Anterior cingulate cortex (tissue), 58 donors: ENCODE results near the gene BIN1.
A peak's percentile ranks its signal among the peaks of the same experiment; 100 is the strongest.

Source experiments
- DNase-seq, 58 donors: peaks; one replicate each; lab custom pipeline; 2025; lab: John Stamatoyannopoulos, UW

BIN1 gene

GRCh38 chr2:127080226-127080937, 26.6 kb downstream of the BIN1 start:
- DNase-seq = no peak

GRCh38 chr2:127079358-127079920, 27.5 kb downstream of the BIN1 start:
- no peak for DNase-seq

DNA sequence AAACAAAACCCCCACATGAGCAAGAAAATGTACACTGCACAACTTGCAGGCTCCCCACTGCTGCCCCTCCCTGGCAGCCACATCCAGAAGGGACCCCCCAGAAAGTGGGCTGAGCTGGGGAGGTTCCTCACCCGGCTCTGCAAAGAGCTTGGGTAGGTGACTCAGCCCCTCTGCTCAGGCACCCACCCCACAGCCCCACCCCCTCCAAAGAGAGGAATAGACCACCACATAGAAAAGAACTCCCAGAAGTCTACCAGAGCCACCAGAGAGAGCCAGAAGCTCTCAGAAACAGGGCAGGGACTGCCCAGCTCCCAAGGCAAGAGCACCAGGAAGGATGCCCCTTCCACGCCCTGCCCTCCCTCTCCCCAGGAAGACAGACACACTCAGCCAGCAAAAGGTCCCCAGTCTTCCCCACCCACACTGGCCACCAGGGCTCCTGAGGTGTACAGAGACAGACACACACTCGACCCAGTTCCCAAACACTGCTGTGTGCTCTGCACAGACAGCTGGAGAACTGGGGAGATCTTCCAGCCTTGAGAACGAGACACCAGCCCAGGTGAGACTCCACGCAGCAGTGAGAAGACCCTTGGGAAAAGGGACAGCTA, 28.2 kb downstream of the BIN1 start:
- DNase-seq = no peak

DNA sequence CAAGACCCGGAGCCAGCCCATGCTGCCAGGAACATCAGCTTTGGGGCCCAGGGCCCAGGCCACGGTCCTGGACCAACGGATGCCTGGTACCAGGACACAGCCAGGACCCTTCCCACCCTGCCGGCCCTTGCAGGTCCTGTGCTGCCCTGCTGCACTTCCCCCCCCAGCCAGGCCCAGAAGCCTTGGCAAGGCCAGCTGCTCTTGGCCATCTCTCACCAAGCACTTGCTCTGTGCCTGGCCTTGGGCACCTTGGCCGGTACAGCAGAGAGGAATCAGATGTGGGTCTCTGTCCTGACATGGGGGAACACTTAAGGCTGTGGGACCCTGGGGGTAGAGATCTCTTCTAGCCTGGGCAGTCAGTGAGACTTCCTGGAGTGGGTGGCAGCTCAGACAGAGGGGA, 28.9 kb downstream of the BIN1 start:
- DNase-seq = peak in 2 of 58 donors; percentile 20 to 25

DNA sequence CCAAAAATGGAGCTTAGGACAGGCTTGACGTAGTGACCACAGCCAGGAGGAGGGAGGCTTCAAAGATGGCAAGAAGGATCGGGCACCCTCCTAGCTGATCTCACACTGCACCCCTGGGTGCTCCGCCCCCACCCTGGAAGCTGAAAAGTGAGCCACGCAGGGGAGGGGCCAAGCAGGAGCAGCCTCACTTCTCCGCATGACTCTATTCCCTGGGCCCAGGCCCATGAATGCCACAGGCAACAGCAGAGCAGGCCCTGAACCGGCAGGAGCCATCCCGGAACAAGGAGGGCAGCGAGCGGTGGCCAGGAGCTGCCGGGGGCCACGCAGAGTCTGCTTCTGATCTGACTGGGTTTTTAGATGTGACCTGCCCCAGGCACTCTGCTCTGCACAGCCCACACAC, 30.0 kb downstream of the BIN1 start:
- DNase-seq = peak in 3 of 58 donors; percentile 24 to 56 (median 27)

DNA sequence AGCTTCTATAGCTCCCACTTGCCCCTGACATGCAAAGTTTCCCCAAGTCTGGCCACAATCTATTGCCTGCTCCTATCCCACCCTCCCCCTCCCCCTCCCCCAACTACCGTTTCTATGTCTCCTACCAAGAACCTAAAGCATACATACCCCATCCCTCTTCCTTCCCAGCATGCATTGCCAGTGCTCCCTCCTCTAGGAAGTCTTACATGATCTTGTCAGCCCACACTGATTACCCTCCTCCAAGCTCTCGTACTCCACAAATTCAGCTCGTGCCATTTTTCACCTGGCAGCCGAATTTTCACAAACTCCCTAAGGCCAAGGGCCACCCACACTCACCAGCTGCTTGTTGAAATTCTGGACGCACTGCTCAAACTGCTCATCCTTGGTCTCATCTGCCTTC, 30.7 kb downstream of the BIN1 start:
- DNase-seq = peak in 2 of 58 donors; percentile 27 to 46

- no peak for DNase-seq
Observed at GRCh38 chr2:127075821-127076220, 31.1 kb downstream of the BIN1 start.

DNA sequence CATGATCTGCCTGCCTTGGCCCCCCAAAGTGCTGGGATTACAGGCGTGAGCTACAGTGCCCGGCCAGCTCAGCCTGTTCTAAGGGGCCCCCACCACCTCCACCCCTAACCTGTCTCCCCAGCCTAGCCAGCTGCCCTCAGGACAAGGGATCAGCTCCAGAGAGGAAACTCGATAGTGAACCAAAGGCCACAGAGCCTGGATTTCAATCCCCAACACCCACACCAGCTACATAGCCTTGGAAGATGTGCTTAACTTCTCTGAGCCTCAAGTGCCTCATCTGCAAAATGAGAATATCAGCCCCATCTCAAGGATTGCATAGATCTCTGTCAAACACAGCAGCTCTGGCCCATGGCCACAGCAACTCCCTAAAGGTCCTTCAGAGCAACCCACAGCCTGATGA, 32.0 kb downstream of the BIN1 start:
- DNase-seq = no peak

DNA sequence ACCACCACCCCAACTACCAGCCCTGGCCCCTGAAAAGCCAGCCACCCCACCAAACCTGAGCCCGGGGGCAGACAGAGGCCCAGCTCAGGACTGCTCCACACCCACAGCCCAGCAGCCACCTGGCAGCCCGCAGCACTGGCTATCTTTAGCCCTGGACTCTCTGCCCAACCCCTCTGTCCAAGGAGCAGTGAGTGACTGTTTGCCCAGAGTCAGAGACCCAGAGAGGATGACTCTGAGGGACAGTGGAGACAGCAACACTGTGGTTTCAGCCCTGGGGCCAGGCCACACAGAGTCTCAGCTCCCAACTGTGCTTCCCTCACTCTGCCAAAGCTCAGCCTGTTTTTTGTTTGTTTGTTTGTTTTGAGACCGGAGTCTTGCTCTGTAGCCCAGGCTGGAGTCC, 32.6 kb downstream of the BIN1 start:
- peak in 2 of 58 donors; percentile 14 to 39 for DNase-seq

DNA sequence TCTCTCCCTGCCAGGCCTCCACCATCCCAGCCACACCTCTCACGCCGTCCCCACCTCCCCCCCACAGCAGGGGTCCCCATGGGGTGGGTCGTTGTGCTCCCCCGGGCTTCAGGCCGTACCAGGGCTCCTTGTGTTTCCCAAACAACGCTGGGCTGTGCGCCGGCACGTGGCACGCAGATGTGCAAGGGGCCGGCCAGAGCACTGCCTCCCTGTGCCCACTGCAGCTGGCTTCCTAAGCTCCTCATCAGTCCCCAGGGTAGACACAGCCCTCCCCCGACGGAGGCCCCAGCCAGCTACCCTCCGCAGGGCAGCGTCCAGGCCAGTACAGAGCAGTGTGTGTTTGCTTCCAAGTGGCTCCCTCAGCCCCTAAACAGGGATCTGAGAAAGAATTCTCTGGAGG, 34.0 kb downstream of the BIN1 start:
- peak in 56 of 58 donors; percentile 18 to 98 (median 80) for DNase-seq

GRCh38 chr2:127072396-127072795, 34.6 kb downstream of the BIN1 start:
- DNase-seq = no peak

GRCh38 chr2:127071901-127072328, 35.0 kb downstream of the BIN1 start:
- DNase-seq = peak in 5 of 58 donors; percentile 23 to 45 (median 36)

GRCh38 chr2:127070221-127070620, 36.7 kb downstream of the BIN1 start:
- no peak for DNase-seq

DNA sequence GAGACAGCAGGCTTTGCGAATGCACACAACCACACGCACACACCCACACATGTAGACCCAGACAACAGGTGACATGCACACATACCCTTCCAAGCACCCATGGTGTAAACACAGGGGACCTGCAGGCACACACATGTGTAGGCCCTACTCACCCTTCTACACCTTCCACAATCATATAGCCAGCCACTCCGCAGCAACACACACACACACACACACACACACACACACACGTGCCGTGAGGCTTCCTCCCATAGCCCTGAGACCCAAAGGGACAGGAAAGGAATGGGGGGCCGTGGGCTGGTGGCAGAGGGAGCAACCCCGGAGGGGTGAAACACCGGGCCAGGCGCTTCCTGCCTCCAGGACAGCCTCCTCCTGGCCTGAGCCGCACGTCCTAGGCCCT, 37.4 kb downstream of the BIN1 start:
- DNase-seq = no peak

GRCh38 chr2:127069003-127069402, 38.0 kb downstream of the BIN1 start:
- DNase-seq = peak in 2 of 58 donors; percentile 28 to 48

- DNase-seq = no peak
Observed at GRCh38 chr2:127068351-127068741, 38.6 kb downstream of the BIN1 start.

DNA sequence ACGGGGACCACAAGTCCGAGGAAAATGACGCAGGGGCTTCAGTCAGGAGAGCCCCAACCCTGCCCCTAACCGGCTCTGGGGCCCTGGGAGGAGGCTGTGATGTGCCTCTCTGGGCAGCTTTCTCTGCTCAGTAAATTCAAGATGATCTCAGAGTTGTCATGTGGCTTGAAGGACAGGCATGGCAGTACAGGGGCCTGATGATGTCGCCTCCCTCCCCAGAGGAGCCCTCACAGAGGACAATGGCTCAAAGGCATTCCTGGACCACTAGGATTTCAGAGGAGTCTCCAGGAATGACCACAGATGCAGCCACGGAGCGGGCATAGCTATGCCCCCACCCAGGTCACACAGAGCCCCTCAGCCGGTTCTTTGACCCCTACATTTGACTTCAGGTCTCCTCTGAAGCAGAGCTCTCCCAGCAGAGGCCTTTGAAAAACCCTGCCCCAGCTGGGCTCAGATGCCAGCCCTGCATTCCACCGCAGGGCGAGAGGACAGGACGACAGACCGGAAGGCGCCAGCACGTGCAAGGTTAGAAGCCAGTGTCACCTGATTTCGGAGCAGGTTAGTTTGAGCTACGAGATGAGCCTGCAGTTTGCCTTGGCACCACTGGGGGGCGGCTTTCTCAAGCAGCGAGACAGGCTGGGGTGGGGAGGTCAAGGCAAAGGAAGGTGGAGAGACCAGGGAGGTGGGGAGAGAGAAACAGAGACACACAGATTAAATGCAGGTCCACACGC, 39.2 kb downstream of the BIN1 start:
- peak in 49 of 58 donors; percentile 26 to 83 (median 61) for DNase-seq

DNA sequence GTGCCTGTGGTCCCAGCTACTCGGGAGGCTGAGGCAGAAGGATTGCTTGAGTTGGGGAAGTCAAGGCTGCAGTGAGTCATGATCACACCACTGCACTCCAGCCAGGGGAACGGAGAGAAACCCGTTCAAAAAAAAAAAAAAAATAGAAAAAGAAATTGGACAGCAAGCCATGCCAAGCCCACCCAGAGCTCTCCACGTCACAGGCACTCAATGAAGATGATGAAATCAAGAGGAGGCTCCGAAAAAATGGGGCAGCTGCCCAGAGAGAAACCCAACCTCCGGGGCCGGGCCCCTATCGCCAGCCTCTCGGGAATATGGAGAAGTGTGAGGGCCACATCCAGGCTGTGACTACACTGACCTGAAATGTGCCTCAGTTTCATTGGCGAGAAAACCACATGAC, 40.0 kb downstream of the BIN1 start:
- peak in 2 of 58 donors; percentile 36 for DNase-seq

DNA sequence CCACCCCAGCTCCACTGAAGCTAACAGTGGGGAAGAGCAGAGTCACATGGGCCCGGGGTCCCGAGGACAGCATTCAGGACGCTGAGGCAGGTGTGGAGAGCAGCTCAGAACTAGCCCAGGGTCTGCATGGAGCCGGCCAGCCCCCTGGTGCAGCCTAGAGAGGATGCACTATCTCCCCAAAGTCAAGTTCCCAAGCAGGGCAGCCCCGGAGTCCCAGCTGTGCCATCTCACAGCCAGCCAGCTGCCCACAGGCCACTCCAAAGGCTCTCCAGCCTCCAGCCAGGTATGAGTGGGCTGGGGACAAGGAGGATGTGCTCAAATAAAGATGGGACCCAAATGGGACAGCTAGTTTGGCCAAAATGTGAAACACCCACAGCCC, 41.0 kb downstream of the BIN1 start:
- no peak for DNase-seq

- no peak for DNase-seq
Observed at GRCh38 chr2:127065299-127065939, 41.5 kb downstream of the BIN1 start.
